HG03558 (cell line): ENCODE data around the gene TPRX2.
"Not testable (repeated sequence)": the region's sequence is repeated elsewhere in the genome, so short reads cannot be mapped to it uniquely, and the experiment has no call there.

Experiments used
- ATAC-seq: cut with Tn5 transposase; IDR thresholded peaks from one replicate; pipeline ENCODE4 v1.9.1; 2021; ENCODE audit warnings: moderate number of reproducible peaks; ENCODE audit not compliant: unreplicated experiment; ENCODE audit errors: extremely low read depth

TPRX2 gene, protein sequence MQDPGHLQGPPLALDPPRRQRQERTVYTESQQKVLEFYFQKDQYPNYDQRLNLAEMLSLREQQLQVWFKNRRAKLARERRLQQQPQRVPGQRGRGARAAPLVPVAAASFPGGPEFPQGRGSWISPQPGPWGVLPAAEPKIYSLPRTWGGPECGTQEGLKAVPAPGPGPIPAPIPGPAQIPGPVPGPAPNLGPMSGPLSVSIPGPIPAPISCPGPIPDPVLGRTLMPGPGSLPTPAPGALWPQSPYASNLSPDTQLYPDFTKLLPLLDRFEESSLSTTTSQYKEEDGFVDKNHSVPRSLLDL

DNA sequence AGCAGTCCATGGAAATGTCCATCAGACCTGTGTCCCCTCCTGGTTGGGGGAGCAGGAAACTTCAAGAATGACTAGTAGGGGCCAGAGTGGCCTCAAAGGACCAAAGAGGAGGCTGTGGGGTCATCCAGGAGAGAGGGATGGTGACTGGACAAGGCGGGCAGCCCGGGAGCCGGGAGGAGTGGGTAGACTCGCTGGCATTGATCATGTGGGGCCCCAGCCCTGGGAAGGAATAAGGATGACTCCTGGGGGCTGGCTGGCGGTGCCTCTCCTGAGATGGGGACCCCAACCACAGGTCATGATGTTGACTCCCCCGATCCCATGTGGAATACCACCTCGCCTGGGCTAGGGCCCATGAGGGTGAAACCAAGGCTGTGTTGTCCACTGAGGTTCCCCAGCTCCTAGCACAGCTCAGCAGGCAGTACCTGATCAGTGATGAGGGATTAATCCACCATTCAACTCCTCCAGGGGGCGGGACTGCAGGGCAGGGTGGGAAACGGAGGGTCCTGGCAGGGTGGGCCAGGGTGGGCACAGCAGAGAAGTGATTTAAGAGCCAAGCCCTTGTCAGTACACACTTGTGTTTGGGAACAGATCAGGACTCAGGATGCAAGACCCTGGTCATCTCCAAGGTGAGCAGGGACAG, at the start of gene TPRX2:
TPRX2 (plus strand) TSS at position 590 of the 640 bp plus-strand sequence; CDS start at position 602, 12 bp downstream.
- ATAC-seq: not testable (repeated sequence)

DNA sequence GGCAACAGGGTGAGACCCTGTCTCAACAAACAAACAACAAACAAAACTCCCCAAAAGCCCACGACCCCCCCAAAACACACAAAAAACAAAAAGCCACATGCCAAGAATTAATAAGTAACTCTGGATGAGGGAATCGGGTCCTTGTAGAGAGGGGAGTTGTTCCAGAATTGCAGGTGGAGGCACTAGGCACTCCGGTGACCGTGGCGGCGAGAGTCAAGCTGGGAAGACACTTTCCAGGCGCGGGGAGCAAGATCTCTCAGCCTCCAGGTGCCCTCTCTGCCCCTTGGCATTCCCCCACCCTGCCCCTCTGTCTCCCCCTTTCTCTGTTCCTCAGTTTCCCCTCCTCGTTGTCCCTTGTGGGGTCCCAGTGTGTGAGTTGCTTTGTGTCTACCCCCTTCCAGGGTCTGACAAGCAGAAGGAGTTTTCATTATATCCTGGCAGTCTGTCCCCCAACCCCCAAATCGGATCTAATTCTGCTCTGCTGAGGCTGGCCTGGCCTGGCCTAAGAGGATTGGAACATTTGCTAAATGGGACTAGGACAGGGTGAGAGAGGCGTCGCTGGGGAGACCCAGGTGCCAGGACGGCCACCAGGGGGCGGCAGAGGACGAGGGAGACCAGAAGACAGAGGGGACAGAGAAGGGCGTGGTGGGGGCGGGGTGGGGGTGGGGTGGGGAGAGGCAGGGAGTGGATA, 45.6 kb upstream of the TPRX2 start:
- no peak for ATAC-seq

- ATAC-seq: no peak
These were observed 45.1 kb upstream of the TPRX2 start for GRCh38 chr19:47813995-47814328.

DNA sequence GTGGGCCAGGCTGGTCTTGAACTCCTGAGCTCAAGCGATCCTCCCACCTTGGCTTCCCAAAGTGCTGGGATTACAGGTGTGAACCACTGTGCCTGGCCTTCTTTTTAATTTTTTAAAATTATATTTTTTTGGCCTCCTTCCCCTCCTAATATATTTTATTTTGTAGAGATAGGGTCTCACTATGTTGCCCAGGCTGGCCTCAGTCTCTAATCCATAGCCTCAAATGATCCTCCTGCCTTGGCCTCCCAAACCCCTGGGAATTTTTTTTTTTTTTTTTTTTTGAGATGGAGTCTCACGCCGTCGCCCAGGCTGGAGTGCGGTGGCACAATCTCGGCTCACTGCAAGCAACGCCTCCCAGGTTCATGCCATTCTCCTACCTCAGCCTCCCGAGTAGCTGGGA, 42.8 kb upstream of the TPRX2 start:
- ATAC-seq: not testable (repeated sequence)

DNA sequence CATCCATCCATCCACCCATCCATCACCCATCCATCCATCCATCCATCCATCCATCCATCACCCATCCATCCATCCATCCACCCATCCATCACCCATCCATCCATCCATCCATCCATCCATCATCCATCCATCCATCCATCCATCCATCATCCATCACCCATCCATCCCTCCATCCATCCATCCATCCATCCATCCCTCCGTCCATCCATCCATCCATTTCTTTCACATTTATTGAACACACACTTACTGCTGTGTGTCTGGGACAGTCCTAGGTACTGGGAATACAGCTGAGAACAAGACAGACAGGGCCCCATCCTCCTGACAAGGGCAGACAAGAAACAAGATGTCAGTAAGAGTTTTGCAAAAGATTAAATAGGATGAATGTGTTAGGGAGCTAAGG, 40.8 kb upstream of the TPRX2 start:
- ATAC-seq: not testable (repeated sequence)

- no peak for ATAC-seq
These were observed 39.2 kb upstream of the TPRX2 start for GRCh38 chr19:47819858-47820257.

GRCh38 chr19:47820410-47820809, 38.6 kb upstream of the TPRX2 start:
- ATAC-seq: no peak

DNA sequence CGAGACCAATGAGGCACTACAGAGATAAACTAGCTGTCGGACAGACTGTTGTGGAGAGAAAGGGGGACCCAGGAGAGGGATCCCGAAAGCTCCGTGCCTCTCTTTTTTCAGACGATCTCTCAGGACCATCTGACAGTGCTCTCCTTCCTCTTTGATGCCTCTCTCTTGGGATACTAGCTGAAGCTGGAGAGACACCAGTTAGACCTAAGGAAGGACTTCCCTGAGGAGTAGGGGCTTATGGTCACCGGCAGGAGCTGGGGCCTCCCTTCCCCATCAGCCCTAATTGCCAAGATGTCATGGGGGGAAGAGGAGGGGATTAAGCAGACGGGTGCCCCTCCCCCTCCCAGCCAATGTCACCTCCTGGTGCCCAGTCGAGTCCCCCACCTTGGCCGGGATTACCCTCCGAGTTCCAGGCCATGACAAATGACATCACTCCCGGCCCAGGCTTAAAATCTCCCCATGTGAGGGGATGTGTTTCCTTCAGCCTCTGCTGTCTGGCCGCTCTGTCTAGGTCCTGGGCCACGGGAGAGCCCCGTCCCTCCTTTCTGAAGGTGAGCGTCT, 37.5 kb upstream of the TPRX2 start, which contains the start of gene CRX:
CRX (plus strand) TSS at position 478 of the 561 bp plus-strand sequence. CDS start 12,507 bp downstream, outside the sequence.
- ATAC-seq: no peak

DNA sequence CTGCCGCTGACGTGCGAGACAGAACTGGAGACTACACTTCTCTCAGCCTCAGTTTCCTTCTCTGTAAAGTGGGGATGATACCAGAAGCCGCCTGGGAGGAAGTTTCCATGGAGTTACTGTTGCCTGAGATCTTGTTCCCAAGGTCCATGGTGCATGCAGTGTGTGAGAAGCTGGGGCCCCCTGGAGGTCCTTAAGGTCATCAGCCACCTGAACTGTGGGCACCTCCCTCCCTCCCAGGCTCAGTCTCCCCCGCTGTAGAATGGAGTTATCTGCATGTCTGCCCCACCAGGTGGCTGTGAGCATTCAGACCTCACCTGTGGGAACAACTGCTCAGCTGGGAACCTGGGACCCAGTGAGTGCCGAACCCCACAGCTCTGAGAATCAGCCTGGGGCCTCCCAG, 34.6 kb upstream of the TPRX2 start:
- no peak for ATAC-seq

DNA sequence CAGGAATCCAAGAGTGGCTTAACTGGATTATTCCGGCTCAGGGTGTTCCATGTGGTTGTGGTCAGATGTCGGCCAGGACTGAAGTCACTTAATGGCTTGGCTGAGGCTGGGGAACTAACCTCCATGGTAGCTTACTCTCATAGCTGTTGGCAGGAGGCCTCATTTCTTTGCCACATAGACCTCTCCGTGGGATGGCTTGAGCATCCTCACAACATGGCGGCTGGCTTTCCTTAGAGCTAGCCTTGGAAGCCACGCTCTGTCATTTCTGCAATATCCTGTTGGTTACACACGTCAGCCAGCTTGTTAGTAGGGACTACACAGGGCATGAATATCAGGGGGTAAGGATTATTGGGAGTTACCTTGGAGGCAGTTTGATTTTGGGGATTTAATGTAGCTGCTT, 32.2 kb upstream of the TPRX2 start:
- ATAC-seq: no peak

DNA sequence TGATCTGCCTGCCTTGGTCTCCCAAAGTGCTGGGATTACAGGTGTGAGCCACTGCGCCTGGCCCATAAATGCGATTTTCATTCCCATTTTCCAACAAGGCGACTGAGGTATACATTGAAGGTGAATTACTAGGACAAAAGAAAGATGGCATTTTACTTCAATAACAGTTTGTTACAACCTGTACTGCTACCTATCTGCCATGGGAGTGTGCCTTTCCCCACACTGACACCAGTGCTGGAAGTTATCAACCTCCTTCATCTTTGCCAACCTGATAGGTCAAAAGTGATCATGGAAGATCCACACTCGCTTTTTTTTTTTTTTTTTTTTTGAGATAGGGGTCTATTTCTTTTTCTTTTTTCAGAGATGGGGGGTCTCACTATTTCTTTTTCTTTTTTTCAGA, 26.3 kb upstream of the TPRX2 start:
- ATAC-seq: no peak

GRCh38 chr19:47836038-47836437, 23.0 kb upstream of the TPRX2 start:
- no peak for ATAC-seq

- no peak for ATAC-seq
These were observed 19.6 kb upstream of the TPRX2 start for GRCh38 chr19:47839411-47839810.

DNA sequence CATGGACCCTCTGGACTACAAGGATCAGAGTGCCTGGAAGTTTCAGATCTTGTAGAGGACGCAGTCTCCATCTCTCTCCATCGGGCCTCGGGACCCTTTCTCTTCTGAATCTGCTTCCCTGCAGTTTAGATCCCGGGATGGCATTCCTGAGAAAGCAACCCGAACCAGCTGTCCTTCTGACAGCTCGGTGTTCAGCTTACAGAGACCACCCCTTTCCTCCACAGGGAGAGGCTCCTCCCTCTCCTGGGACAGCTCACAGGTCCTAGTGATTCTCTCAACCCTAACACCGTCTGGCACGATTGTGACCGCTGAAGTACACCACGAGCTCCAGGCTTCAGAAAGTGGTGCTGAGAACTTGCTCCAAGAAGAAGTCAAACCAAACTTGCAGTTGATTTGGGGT, 19.1 kb upstream of the TPRX2 start:
- ATAC-seq: no peak

DNA sequence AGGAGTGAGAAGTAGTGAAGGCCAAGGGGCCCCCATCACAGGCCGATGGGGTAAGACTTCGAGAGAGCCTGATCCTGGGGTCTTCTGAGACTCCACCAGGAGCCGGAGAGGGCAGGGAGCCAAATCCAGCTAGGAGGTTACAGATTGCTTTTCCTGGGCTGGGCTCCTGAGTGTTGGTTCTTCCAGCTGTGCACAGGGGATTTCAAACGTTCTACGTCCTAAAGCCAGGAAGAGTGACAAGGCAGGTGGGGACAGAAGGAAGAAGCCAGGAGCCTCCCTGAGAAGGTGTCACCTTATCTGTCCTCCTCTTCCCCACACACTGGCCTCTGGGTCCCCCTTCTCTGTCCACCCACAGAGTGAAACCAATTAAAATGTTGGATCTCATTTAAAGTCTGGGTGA, 16.1 kb upstream of the TPRX2 start:
- no peak for ATAC-seq

GRCh38 chr19:47848425-47848822, 10.6 kb upstream of the TPRX2 start:
- ATAC-seq: no peak

DNA sequence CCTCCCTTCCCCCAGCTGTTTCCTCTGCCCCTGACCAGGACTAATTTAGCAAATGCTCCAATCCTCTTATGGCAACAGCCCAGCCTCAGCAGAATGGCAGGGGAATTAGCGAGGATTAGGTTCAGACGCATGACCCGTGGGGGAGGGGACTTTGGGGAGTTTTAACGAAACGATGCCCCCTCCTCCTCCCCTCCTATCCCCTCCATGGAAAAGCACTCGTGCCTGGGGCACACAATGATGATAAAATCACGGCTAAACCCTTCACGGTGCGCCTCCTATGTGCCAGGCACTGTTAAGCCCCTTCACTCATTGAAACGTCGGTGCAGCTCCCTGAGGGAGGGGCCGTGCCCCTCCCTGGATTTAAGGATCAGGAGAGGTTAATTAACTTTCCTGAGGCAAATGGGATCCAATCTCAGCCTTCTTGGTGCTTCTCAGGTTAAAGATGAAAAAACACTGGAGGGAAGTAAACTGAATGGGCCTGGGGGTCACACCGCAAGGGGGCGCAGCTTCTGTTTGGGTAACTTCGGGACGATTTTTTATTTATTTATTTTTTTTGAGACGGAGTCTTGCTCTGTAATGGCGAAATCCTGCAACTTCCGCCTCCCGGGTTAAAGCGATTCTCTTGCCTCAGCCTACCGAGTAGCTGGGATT, 10.1 kb upstream of the TPRX2 start:
- no peak for ATAC-seq

- ATAC-seq: no peak
These were observed 6.0 kb upstream of the TPRX2 start for GRCh38 chr19:47853003-47853402.

DNA sequence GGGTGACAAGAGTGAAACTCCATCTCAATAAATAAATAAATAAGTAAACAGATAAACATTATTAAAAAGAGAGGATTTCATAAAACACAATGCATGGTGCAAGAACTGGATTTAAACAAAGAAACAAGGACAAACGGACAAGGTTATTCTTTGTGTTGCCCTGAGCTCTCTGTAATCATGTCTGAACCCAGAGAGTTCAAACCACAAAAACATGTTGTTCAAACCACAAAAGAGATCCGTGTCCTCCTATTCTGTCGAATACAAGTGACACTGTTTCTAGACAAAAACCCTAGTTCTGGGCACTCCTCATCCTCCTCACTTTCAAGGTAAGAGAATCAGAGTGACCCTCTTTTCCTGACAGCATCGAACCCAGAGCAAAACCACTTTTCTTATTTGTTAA, 4.6 kb upstream of the TPRX2 start:
- ATAC-seq: no peak

DNA sequence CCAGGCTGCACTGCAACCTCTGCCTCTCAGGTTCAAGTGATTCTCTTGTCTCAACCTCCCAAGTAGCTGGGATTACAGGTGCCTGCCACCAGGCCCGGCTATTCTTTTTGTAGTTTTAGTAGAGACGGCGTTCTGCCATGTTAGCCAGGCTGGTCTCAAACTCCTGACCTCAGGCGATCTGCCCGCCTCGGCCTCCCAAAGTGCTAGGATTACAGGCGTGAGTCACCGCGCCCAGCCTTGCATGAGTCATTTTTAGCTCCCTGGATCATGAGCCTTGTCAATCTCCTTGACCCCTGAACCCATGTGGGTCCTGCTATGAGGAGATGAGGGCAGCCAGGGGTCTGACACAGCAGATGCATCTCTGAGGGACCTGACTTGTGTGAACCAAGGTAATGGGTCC, 804 bp upstream of the TPRX2 start:
- ATAC-seq: not testable (repeated sequence)

GRCh38 chr19:47859838-47860237, 803 bp downstream of the TPRX2 start:
- not testable (repeated sequence) for ATAC-seq
